WTC11 (cell line): Measurements from ENCODE around the gene KLHL11. TPM values are rescaled to one million over a fixed set of nuclear protein-coding genes. Genes with fewer than 3 reads are reported as not detected.

Experiments used
- ATAC-seq: fragments of 200-7000 bp; cut with Tn5 transposase; 2 replicates; pipeline ENCODE4 v1.10.0; 2021; ENCODE audit warnings: mild to moderate bottlenecking, moderate library complexity
- CTCF ChIA-PET: fragments of 300-600 bp; sonication (Branson Sonifier 250); formaldehyde crosslinking; loops from one replicate; lab custom pipeline; 2021; ENCODE audit warnings: antibody characterized with exemption; lab: Charles Lee
- POLR2A ChIA-PET: fragments of 350-600 bp; sonication (Branson Sonifier 250); formaldehyde crosslinking; loops from one replicate; lab custom pipeline; 2021; ENCODE audit warnings: antibody characterized with exemption; lab: Charles Lee
- DNase-seq: peaks from one replicate; pipeline ENCODE4 v3.0.0; 2021; ENCODE audit warnings: low spot score
- H3K27ac Mint-ChIP-seq: 2 replicates; pipeline ENCODE4 v1.8.0; 2021; ENCODE audit warnings: mixed read lengths
- H3K27me3 Mint-ChIP-seq: 2 replicates; pipeline ENCODE4 v1.8.0; 2021; ENCODE audit warnings: low read depth, mild to moderate bottlenecking, moderate library complexity, mixed read lengths
- H3K36me3 Mint-ChIP-seq: 2 replicates; pipeline ENCODE4 v1.8.0; 2021; ENCODE audit warnings: mixed read lengths
- H3K4me1 Mint-ChIP-seq: 2 replicates; pipeline ENCODE4 v1.8.0; 2022; ENCODE audit warnings: mixed read lengths
- H3K4me3 Mint-ChIP-seq: 2 replicates; pipeline ENCODE4 v1.8.0; 2021; ENCODE audit warnings: mild to moderate bottlenecking, moderate library complexity, mixed read lengths
- H3K9me3 Mint-ChIP-seq: 2 replicates; pipeline ENCODE4 v1.8.0; 2021; ENCODE audit warnings: mixed read lengths
- ETV6 ChIP-seq: sonication (generic); formaldehyde crosslinking; IDR thresholded peaks from 2 replicates; pipeline ENCODE4 v1.8.1; 2022; ENCODE audit warnings: mild to moderate bottlenecking, missing genetic modification reagents
- FOXJ3 ChIP-seq: sonication (generic); formaldehyde crosslinking; IDR thresholded peaks from 2 replicates; pipeline ENCODE4 v1.9.0; 2021; ENCODE audit warnings: missing genetic modification reagents, mild to moderate bottlenecking, borderline replicate concordance
- FOXP1 ChIP-seq: sonication (generic); formaldehyde crosslinking; IDR thresholded peaks from 2 replicates; pipeline ENCODE4 v1.8.0; 2022; ENCODE audit warnings: missing genetic modification reagents, mild to moderate bottlenecking, moderate library complexity, borderline replicate concordance
- GABPB1 ChIP-seq: sonication (generic); formaldehyde crosslinking; IDR thresholded peaks from 2 replicates; pipeline ENCODE4 v1.8.1; 2023; ENCODE audit warnings: mild to moderate bottlenecking, missing genetic modification reagents
- NFE2L1 ChIP-seq: sonication (generic); formaldehyde crosslinking; IDR thresholded peaks from 2 replicates; pipeline ENCODE4 v1.8.1; 2023; ENCODE audit warnings: missing genetic modification reagents
- NR2C2 ChIP-seq: sonication (generic); formaldehyde crosslinking; IDR thresholded peaks from 2 replicates; pipeline ENCODE4 v1.8.0; 2022; ENCODE audit warnings: mild to moderate bottlenecking, missing genetic modification reagents
- NR3C1 ChIP-seq: sonication (generic); formaldehyde crosslinking; conservative IDR thresholded peaks from 2 replicates; pipeline ENCODE4 v1.8.1; 2023; ENCODE audit warnings: low read depth, mild to moderate bottlenecking, missing genetic modification reagents
- SMAD3 ChIP-seq: sonication (generic); formaldehyde crosslinking; IDR thresholded peaks from 2 replicates; pipeline ENCODE4 v1.8.0; 2022; ENCODE audit warnings: missing genetic modification reagents, mild to moderate bottlenecking, borderline replicate concordance
- SP1 ChIP-seq: sonication (generic); formaldehyde crosslinking; conservative IDR thresholded peaks from 2 replicates; pipeline ENCODE4 v1.8.1; 2022; ENCODE audit warnings: missing genetic modification reagents
- TCF7 ChIP-seq: sonication (generic); formaldehyde crosslinking; IDR thresholded peaks from 2 replicates; pipeline ENCODE4 v1.8.0; 2022; ENCODE audit warnings: mild to moderate bottlenecking, low read depth, missing genetic modification reagents, moderate library complexity
- TEAD1 ChIP-seq: sonication (generic); formaldehyde crosslinking; IDR thresholded peaks from 2 replicates; pipeline ENCODE4 v1.8.0; 2022; ENCODE audit warnings: mild to moderate bottlenecking, missing genetic modification reagents
- ZNF263 ChIP-seq: sonication (generic); formaldehyde crosslinking; IDR thresholded peaks from 2 replicates; pipeline ENCODE4 v1.8.1; 2022; ENCODE audit warnings: low read depth, mild to moderate bottlenecking, moderate library complexity, missing genetic modification reagents
- ZNF416 ChIP-seq: fragments of 250-450 bp; sonication (Bioruptor Pico); IDR thresholded peaks from 2 replicates; pipeline ENCODE4 v1.9.0; 2021; ENCODE audit warnings: mild to moderate bottlenecking, inconsistent platforms
- total RNA-seq: library from RNA; stranded (reverse); gene quantifications from 3 replicates; pipeline ENCODE4 v1.2.3, GENCODE V29; 2021
- TF ChIP-seq, protein P1 (sequence below): sonication (generic); formaldehyde crosslinking; IDR thresholded peaks from 2 replicates; pipeline ENCODE4 v1.8.1; 2023; ENCODE audit warnings: mild to moderate bottlenecking, moderate library complexity, missing genetic modification reagents
- TF ChIP-seq, protein P2 (sequence below): sonication (generic); formaldehyde crosslinking; conservative IDR thresholded peaks from 2 replicates; pipeline ENCODE4 v1.8.1; 2022; ENCODE audit warnings: mild to moderate bottlenecking, missing genetic modification reagents
- TF ChIP-seq, protein P3 (sequence below): fragments of 200-600 bp; IDR thresholded peaks from 2 replicates; pipeline ENCODE4 v1.8.0; 2022; ENCODE audit warnings: antibody characterized with exemption
- TF ChIP-seq, protein P4 (sequence below): fragments of 250-450 bp; sonication (Bioruptor Pico); IDR thresholded peaks from 2 replicates; pipeline ENCODE4 v1.9.0; 2021; ENCODE audit warnings: moderate library complexity, mild to moderate bottlenecking, inconsistent platforms, borderline replicate concordance
- TF ChIP-seq, protein P5 (sequence below): sonication (generic); formaldehyde crosslinking; IDR thresholded peaks from 2 replicates; pipeline ENCODE4 v1.8.0; 2023; ENCODE audit warnings: mild to moderate bottlenecking, missing genetic modification reagents
- TF ChIP-seq, protein P6 (sequence below): sonication (generic); formaldehyde crosslinking; IDR thresholded peaks from 2 replicates; pipeline ENCODE4 v1.8.1; 2023; ENCODE audit warnings: mild to moderate bottlenecking, missing genetic modification reagents
- TF ChIP-seq, protein P7 (sequence below): sonication (generic); formaldehyde crosslinking; IDR thresholded peaks from 2 replicates; pipeline ENCODE4 v1.8.0; 2022; ENCODE audit warnings: mild to moderate bottlenecking, missing genetic modification reagents

KLHL11 gene
- total RNA-seq, 1 experiment from 2014 or later = 15.0 TPM

DNA sequence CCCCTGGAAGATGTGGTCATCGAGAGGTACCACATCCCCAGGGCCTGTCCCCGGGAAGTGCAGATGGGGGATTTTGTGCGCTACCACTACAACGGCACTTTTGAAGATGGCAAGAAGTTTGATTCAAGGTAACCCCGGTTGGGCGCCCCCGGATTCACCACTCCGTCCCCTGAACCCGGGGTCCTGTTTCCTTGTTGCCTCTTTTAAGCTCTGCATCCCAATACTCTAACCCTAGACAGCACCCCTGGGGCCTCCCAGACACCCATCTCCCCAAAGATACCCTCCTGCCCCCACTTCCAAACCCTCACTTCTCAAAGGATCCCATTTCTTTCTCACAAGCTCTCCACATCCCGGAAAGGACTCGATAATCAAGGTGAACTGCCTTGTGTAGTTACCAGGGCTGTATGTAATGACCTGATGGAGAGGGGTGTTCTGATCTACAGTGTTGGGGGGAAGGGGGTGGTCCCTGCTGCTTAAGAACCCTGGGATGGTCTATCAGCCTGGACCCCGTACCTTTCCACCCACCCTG is 52.0 kb downstream of the KLHL11 start:
- ATAC-seq = peak; percentile 2
- ChIA-PET POLR2A (interaction anchor here (1.0 to 4.3 kb wide), 4 partner anchors 28 to 124 kb away, joined by 3 to 62 read pairs (median 6); partner anchors contain the start of genes EIF1, HAP1 and JUP), CTCF (interaction anchor here (0.9 to 4.6 kb wide), 5 partner anchors 11 to 76 kb away, joined by 3 to 91 read pairs (median 20); partner anchors contain the start of genes JUP and KLHL11)
- Mint-ChIP-seq H3K36me3 (peaks cover 22% of the 10 kb centered on the region), H3K9me3 (no peaks in the 10 kb centered on the region), H3K4me3 (peak overlapping the region; percentile 98), H3K27me3 (peaks cover 7% of the 10 kb centered on the region), H3K27ac (peak overlapping the region; percentile 19; the same call in 1 of the 2 replicates), H3K4me1 (peaks cover 28% of the 10 kb centered on the region)
- DNase-seq = no peak
- no peak for TF ChIP-seq NR2C2 (CRISPR knock-in tag)
- TF ChIP-seq, protein P1, sequence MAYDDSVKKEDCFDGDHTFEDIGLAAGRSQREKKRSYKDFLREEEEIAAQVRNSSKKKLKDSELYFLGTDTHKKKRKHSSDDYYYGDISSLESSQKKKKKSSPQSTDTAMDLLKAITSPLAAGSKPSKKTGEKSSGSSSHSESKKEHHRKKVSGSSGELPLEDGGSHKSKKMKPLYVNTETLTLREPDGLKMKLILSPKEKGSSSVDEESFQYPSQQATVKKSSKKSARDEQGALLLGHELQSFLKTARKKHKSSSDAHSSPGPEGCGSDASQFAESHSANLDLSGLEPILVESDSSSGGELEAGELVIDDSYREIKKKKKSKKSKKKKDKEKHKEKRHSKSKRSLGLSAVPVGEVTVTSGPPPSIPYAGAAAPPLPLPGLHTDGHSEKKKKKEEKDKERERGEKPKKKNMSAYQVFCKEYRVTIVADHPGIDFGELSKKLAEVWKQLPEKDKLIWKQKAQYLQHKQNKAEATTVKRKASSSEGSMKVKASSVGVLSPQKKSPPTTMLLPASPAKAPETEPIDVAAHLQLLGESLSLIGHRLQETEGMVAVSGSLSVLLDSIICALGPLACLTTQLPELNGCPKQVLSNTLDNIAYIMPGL (CRISPR knock-in tag) = 0 out of 2 replicates have a peak, but pooled peaks have one; percentile 6

DNA sequence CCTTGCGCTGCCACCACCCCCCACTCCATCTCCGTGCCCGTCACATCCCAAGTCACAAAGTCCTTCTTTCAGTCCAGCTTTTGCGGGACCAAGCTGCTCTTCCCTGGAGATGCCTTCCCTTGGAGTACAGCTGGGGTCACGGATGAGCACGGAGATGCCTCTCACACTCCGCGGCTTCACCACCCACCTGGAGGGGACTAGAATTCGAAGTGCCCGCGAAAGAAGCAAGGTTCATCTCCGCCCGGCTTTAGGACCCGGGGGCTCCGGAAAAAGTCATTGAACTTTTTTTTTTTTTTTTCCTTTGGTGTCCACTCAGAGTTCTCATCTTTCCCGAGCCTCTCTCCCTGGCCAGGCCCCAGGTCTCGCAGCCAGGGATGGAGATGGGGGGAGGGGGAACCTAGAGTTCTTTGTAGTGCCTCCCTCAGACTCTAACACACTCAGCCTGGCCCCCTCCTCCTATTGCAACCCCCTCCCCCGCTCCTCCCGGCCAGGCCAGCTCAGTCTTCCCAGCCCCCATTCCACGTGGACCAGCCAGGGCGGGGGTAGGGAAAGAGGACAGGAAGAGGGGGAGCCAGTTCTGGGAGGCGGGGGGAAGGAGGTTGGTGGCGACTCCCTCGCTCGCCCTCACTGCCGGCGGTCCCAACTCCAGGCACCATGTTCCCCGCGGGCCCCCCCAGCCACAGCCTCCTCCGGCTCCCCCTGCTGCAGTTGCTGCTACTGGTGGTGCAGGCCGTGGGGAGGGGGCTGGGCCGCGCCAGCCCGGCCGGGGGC is 52.7 kb downstream of the KLHL11 start, which contains the start of gene FKBP10:
FKBP10 (plus strand) TSS at position 624 of the 771 bp plus-strand sequence; CDS start at position 655, 31 bp downstream.
- Mint-ChIP-seq H3K9me3 (no peaks in the 10 kb centered on the region), H3K4me1 (peaks cover 24% of the 10 kb centered on the region), H3K27ac (peak within 1 kb of the TSS; percentile 95), H3K36me3 (peaks cover 16% of the 10 kb centered on the region), H3K4me3 (peak within 1 kb of the TSS; percentile 98), H3K27me3 (peaks cover 7% of the 10 kb centered on the region)
- ATAC-seq (peak; percentile 72), DNase-seq (peak; percentile 90)
- CTCF ChIA-PET = interaction anchor here (0.6 to 4.6 kb wide), 8 partner anchors 11 to 262 kb away, joined by 3 to 91 read pairs (median 6); partner anchors contain the start of genes JUP and KLHL11
- POLR2A ChIA-PET = interaction anchor here (0.6 to 4.3 kb wide), 8 partner anchors 25 to 204 kb away, joined by 3 to 62 read pairs (median 4); partner anchors contain the start of genes DNAJC7, EIF1, HAP1 and JUP
- TF ChIP-seq NFE2L1 (CRISPR knock-in tag) (0 out of 2 replicates have a peak, but pooled peaks have one; percentile 48), ZNF263 (CRISPR knock-in tag) (no peak), TEAD1 (CRISPR knock-in tag) (peak; percentile 25; the same call in 1 of the 2 replicates), GABPB1 (peak; percentile 43), FOXP1 (CRISPR knock-in tag) (no peak), SP1 (peak; percentile 75), FOXJ3 (CRISPR knock-in tag) (no peak), ETV6 (CRISPR knock-in tag) (no peak), SMAD3 (CRISPR knock-in tag) (no peak), ZNF416 (CRISPR knock-in tag) (no peak), NR3C1 (no peak), TCF7 (CRISPR knock-in tag) (no peak)
- TF ChIP-seq, protein P1 (CRISPR knock-in tag) = peak; percentile 31; the same call in 1 of the 2 replicates
- TF ChIP-seq, protein P2, sequence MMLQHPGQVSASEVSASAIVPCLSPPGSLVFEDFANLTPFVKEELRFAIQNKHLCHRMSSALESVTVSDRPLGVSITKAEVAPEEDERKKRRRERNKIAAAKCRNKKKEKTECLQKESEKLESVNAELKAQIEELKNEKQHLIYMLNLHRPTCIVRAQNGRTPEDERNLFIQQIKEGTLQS (CRISPR knock-in tag) = no peak
- TF ChIP-seq, protein P3, sequence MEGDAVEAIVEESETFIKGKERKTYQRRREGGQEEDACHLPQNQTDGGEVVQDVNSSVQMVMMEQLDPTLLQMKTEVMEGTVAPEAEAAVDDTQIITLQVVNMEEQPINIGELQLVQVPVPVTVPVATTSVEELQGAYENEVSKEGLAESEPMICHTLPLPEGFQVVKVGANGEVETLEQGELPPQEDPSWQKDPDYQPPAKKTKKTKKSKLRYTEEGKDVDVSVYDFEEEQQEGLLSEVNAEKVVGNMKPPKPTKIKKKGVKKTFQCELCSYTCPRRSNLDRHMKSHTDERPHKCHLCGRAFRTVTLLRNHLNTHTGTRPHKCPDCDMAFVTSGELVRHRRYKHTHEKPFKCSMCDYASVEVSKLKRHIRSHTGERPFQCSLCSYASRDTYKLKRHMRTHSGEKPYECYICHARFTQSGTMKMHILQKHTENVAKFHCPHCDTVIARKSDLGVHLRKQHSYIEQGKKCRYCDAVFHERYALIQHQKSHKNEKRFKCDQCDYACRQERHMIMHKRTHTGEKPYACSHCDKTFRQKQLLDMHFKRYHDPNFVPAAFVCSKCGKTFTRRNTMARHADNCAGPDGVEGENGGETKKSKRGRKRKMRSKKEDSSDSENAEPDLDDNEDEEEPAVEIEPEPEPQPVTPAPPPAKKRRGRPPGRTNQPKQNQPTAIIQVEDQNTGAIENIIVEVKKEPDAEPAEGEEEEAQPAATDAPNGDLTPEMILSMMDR = no peak
- TF ChIP-seq, protein P4, sequence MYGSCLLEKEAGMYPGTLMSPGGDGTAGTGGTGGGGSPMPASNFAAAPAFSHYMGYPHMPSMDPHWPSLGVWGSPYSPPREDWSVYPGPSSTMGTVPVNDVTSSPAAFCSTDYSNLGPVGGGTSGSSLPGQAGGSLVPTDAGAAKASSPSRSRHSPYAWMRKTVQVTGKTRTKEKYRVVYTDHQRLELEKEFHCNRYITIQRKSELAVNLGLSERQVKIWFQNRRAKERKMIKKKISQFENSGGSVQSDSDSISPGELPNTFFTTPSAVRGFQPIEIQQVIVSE (CRISPR knock-in tag) = no peak
- TF ChIP-seq, protein P5, sequence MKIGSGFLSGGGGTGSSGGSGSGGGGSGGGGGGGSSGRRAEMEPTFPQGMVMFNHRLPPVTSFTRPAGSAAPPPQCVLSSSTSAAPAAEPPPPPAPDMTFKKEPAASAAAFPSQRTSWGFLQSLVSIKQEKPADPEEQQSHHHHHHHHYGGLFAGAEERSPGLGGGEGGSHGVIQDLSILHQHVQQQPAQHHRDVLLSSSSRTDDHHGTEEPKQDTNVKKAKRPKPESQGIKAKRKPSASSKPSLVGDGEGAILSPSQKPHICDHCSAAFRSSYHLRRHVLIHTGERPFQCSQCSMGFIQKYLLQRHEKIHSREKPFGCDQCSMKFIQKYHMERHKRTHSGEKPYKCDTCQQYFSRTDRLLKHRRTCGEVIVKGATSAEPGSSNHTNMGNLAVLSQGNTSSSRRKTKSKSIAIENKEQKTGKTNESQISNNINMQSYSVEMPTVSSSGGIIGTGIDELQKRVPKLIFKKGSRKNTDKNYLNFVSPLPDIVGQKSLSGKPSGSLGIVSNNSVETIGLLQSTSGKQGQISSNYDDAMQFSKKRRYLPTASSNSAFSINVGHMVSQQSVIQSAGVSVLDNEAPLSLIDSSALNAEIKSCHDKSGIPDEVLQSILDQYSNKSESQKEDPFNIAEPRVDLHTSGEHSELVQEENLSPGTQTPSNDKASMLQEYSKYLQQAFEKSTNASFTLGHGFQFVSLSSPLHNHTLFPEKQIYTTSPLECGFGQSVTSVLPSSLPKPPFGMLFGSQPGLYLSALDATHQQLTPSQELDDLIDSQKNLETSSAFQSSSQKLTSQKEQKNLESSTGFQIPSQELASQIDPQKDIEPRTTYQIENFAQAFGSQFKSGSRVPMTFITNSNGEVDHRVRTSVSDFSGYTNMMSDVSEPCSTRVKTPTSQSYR (CRISPR knock-in tag) = peak; percentile 91; the same call in 1 of the 2 replicates
- TF ChIP-seq, protein P6, sequence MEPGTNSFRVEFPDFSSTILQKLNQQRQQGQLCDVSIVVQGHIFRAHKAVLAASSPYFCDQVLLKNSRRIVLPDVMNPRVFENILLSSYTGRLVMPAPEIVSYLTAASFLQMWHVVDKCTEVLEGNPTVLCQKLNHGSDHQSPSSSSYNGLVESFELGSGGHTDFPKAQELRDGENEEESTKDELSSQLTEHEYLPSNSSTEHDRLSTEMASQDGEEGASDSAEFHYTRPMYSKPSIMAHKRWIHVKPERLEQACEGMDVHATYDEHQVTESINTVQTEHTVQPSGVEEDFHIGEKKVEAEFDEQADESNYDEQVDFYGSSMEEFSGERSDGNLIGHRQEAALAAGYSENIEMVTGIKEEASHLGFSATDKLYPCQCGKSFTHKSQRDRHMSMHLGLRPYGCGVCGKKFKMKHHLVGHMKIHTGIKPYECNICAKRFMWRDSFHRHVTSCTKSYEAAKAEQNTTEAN (CRISPR knock-in tag) = peak; percentile 71; the same call in 1 of the 2 replicates
- TF ChIP-seq, protein P7, sequence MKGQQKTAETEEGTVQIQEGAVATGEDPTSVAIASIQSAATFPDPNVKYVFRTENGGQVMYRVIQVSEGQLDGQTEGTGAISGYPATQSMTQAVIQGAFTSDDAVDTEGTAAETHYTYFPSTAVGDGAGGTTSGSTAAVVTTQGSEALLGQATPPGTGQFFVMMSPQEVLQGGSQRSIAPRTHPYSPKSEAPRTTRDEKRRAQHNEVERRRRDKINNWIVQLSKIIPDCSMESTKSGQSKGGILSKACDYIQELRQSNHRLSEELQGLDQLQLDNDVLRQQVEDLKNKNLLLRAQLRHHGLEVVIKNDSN (CRISPR knock-in tag) = no peak
